ENCODE data around the gene RIN3. TPM values are rescaled to one million over a fixed set of nuclear protein-coding genes. Genes with fewer than 3 reads are reported as not detected.
A peak's percentile ranks its signal among the peaks of the same experiment; 100 is the strongest.

The RIN3 gene
- total RNA-seq, 1 experiment from 2014 or later, result not detected

DNA sequence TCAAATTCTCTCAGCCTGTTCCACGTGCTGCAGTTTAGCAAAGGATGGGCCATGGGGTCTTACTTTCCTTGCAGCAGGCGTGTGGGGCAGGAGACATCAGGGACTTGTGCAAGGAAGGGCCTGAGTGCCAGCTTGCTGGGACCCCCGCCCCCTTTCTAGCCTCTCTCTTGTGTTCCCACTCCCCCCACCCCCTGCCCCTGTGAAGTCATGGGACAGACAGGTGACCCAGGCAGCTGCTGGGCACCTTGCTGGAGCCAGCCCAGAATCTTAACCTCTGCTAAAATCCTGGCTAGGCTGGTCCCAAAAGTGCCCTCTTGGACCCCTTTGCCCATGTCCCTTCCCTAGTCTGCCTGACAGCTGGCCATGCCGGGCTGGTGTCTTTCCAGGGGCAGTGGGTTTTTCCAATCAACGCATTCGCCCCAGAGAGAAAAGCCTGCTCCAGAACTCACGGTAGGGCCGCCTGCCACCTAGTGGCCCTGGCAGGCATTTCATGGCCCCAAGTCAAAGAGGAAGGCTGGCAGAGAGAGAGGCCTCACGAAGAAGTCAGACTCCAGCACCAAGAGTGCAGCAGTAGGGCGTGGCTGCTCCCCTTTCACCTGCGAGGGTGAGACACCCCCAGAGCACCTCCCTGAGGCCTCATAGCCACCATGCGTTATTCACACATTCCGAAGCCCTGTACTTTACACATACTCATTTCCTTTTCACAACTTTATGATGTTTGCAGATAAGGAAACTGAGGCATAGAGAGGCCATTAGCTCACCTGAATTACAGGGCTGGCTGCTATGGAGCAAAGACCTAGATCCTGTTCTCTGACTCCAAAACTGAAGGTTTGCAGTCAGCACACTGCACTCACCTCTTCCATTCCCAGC lies 167.4 kb downstream of the RIN3 start:
- DNase-seq (ENCODE audit: low read depth), result peak; percentile 46
- in situ Hi-C loops (cut with HindIII; ENCODE audit: low pct_unique_long_range_greater_than_20kb, low sequenced_read_pairs), result no loop called here

DNA sequence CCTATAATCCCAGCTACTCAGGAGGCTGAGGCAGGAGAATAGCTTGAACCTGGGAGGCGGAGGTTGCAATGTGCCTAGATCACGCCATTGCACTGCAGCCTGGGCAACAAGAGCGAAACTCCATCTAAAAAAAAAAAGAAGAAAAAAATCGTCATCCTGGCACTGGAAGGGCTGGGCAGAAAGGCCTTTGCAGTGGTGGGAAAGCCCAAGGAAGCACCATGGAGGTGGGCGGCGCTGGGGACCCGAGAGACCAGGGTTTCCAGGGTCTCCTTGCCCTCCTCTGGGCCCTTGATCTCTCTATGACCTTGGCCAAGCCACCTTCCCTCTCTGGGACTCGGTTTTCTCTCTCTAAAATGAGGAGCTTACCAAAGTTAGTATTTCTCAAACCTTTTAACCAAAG lies 169.5 kb downstream of the RIN3 start:
- DNase-seq (ENCODE audit: low read depth), result no peak
- in situ Hi-C loops (cut with HindIII; ENCODE audit: low pct_unique_long_range_greater_than_20kb, low sequenced_read_pairs), result no loop called here

DNA sequence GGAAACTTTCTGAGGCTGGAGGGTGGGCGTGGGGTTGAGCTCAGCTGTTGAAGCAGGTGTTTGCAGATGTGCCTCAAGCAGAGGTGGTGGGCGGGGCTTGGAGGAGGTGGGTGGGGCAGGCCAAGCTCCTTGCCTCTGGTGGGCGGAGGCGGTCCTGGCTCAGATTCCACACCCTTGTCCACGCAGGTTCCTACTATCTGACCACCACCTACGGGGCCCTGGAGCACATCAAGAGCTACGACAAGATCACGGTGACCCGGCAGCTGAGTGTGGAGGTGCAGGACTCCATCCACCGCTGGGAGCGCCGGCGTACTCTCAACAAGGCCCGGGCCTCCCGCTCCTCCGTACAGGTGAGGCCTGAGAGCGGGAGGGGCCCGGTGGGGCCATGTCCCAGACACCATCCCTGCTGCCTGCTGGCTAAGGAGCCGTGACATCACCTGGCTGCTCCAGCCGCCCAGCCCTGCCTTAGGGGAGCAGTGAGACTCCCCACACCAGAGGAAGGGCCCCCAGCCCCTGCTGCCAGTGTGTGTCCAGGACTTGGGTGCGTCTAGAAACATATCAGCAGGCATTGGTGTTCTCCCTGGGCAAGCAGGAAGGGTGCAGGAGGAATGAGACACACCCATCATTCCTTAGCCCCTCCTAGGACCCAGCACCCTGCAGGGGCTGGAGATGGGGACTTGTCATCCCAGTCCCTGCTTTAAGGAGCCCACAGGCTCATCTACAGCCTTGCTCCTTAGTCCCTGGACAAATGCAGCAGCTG lies 171.4 kb downstream of the RIN3 start:
- in situ Hi-C loops (cut with HindIII; ENCODE audit: low pct_unique_long_range_greater_than_20kb, low sequenced_read_pairs), result no loop called here
- DNase-seq (ENCODE audit: low read depth), result no peak

DNA sequence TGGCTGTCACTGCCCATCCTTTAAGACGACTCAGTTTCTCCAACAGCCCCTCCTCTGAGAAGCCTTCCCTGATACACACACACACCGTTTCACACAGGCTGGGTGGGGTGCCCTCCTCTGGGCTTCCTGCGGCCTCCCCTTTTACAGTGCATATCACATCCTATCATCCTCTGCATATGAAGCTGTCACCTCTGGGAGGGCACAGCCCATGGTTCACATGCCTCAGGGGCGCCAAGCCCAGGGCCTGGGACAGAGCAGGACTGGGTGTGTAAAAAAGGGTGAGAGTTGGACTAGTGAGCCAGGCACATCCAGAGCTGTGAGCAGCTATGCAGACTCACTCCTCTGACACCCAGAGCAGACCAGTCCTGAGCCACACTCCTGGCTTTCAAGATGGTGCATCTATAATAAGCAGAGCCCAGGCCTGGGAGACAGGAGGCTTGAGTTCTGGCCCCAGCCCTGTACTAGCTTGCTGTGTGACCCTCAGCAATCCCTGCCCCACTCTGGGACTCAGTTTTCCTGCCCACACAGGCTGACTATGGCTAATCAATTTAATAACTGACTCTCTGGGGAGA lies 172.3 kb downstream of the RIN3 start:
- DNase-seq (ENCODE audit: low read depth), result no peak
- in situ Hi-C loops (cut with HindIII; ENCODE audit: low pct_unique_long_range_greater_than_20kb, low sequenced_read_pairs), result no loop called here

DNA sequence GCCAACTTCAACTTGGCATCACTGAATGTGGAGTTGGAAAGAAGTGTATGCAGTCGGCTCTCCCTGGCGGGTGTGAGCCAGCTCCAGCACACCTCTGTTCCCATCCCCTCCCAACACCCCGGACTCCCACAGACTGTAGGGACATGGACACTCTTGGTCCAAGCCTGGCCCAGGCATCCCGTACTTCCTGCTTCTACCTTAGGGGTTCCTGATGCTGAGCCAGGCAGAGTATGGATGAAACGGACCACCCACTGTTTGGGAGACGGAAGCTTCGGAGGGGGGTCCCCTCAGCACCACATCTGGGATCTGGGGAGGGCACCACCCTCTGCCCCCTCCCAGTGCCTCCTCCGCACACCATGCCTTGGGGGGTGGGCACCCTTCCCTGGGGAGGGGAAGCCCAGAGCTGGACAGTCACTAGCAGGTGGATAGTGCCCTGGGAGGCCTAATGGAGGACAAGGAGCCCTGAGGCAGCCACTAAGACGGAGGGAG lies 172.9 kb downstream of the RIN3 start:
- DNase-seq (ENCODE audit: low read depth), result no peak
- in situ Hi-C loops (cut with HindIII; ENCODE audit: low pct_unique_long_range_greater_than_20kb, low sequenced_read_pairs), result no loop called here

GRCh38 chr14:92686900-92687427 lies 173.4 kb downstream of the RIN3 start:
- in situ Hi-C loops (cut with HindIII; ENCODE audit: low pct_unique_long_range_greater_than_20kb, low sequenced_read_pairs), result no loop called here
- DNase-seq (ENCODE audit: low read depth), result peak; percentile 66

DNA sequence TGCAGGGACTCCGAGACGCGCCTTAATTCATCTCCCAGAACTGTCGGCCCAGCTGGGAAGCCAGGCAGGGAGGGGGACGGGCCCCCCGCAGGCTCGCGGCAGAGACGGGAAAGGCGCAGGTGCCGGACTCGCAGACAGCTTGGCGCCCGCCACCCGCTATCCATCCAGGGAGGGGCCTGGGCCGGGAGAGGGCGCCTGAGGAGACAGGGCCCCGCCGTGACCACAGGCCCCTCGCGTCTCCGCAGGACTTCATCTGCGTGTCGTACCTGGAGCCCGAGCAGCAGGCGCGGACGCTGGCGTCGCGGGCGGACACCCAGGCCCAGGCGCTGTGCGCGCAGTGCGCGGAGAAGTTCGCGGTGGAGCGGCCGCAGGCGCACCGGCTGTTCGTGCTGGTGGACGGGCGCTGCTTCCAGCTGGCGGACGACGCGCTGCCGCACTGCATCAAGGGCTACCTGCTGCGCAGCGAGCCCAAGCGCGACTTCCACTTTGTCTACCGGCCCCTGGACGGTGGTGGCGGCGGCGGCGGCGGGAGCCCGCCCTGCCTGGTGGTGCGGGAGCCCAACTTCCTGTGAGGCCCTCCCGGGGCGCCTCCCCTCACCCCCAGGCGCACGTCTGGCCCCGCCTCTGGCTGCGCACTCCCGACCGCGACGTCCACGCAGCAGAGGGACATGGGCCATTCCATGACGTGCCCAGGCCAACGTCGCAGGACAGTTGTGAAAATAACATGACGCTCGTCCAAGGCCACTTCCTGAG lies 174.3 kb downstream of the RIN3 start:
- in situ Hi-C loops (cut with HindIII; ENCODE audit: low pct_unique_long_range_greater_than_20kb, low sequenced_read_pairs), result no loop called here
- DNase-seq (ENCODE audit: low read depth), result no peak

GRCh38 chr14:92688434-92689375 lies 175.1 kb downstream of the RIN3 start:
- in situ Hi-C loops (cut with HindIII; ENCODE audit: low pct_unique_long_range_greater_than_20kb, low sequenced_read_pairs), result no loop called here
- no peak for DNase-seq (ENCODE audit: low read depth)

- in situ Hi-C loops (cut with HindIII; ENCODE audit: low pct_unique_long_range_greater_than_20kb, low sequenced_read_pairs), result no loop called here
- DNase-seq (ENCODE audit: low read depth), result peak; percentile 44
These were observed 176.8 kb downstream of the RIN3 start for GRCh38 chr14:92690171-92691011.

GRCh38 chr14:92692822-92693226 lies 179.2 kb downstream of the RIN3 start:
- in situ Hi-C loops (cut with HindIII; ENCODE audit: low pct_unique_long_range_greater_than_20kb, low sequenced_read_pairs), result no loop called here
- peak; percentile 4 for DNase-seq (ENCODE audit: low read depth)

GRCh38 chr14:92693998-92694795 lies 180.6 kb downstream of the RIN3 start:
- in situ Hi-C loops (cut with HindIII; ENCODE audit: low pct_unique_long_range_greater_than_20kb, low sequenced_read_pairs), result no loop called here
- peak; percentile 41 for DNase-seq (ENCODE audit: low read depth)

GRCh38 chr14:92694807-92695206 lies 181.2 kb downstream of the RIN3 start:
- in situ Hi-C loops (cut with HindIII; ENCODE audit: low pct_unique_long_range_greater_than_20kb, low sequenced_read_pairs), result no loop called here
- no peak for DNase-seq (ENCODE audit: low read depth)

DNA sequence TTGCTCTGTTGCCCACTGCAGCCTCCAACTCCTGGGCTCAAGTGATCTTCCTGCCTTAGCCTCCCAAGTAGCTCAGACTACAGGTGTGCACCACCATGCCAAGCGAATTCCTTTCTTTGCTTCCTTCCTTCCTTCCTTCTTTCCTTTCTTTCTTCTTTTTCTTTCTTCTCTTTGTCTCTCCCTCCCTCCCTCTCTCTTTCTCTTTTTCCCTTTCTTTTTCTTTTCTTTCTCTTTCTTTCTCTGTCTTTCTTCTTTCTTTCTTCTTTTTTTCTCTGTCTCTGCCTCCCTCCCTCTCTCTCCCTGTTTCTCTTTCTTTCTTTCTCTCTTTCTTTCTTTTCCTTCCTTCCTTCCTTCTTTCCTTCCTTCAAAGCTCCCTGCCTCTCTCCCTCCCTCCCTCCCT lies 182.0 kb downstream of the RIN3 start:
- in situ Hi-C loops (cut with HindIII; ENCODE audit: low pct_unique_long_range_greater_than_20kb, low sequenced_read_pairs), result no loop called here
- DNase-seq (ENCODE audit: low read depth), result no peak

GRCh38 chr14:92696366-92696765 lies 182.8 kb downstream of the RIN3 start:
- in situ Hi-C loops (cut with HindIII; ENCODE audit: low pct_unique_long_range_greater_than_20kb, low sequenced_read_pairs), result no loop called here
- no peak for DNase-seq (ENCODE audit: low read depth)

GRCh38 chr14:92698393-92698792 lies 184.8 kb downstream of the RIN3 start:
- in situ Hi-C loops (cut with HindIII; ENCODE audit: low pct_unique_long_range_greater_than_20kb, low sequenced_read_pairs), result no loop called here
- no peak for DNase-seq (ENCODE audit: low read depth)

DNA sequence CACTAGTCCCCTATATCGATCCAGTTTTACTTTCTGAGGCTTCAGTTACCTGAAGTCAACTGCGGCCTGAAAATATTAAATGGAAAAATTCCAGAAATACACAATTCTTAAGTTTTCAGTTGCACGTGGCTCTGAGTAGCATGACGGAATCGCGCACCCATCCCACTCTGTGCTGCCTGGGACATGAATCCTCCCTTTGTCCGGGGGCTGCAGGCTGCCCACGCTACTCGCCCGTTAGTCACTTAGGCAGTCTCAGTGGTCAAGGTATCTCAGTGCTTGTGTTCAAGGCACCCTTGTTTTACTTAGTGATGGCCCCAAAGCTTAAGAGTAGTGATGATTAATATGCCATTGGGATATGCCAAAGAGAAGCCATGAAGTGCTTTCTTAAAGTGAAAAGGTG lies 188.2 kb downstream of the RIN3 start:
- in situ Hi-C loops (cut with HindIII; ENCODE audit: low pct_unique_long_range_greater_than_20kb, low sequenced_read_pairs), result no loop called here
- DNase-seq (ENCODE audit: low read depth), result no peak

All from Caki2 (cell line).